ENCODE data around the gene CCT7.

DNA sequence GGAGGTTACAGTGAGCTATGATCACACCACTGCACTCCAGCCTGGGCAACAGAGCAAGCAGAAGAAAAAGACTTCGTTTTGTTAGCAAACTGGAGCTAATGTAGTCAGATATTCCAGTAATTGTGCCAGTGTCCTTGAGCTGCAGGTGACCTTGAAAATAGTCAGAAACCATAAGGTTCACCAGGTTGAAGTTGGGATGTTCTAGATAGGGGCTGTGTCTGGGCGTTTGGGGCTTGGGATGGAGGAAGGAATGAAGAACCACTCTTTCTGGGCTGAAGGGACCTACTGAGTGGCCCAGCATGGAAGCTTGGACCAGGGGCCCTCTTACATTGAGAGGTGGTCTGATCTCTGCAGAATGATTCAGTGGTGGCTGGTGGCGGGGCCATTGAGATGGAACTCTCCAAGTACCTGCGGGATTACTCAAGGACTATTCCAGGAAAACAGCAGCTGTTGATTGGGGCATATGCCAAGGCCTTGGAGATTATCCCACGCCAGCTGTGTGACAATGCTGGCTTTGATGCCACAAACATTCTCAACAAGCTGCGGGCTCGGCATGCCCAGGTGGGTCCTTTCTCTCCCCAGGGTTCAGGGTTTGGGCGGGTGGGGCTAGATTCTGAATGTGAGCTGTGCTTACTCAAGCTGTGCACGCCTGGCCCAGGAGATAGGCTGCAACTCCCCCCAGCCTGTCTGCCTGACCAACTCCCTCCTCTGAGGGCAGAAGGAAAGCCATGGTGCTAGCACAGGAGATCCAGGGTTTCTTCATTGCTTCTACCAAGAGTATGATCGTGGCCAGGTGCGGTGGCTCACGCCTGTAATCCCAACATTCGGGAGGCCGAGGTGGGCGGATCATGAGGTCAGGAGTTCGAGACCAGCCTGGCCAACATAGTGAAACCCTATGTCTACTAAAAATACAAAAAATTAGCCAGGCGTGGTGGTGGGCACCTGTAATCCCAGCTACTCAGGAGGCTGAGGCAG lies 17.1 kb downstream of the CCT7 start:
- TF ChIP-seq, protein P1, sequence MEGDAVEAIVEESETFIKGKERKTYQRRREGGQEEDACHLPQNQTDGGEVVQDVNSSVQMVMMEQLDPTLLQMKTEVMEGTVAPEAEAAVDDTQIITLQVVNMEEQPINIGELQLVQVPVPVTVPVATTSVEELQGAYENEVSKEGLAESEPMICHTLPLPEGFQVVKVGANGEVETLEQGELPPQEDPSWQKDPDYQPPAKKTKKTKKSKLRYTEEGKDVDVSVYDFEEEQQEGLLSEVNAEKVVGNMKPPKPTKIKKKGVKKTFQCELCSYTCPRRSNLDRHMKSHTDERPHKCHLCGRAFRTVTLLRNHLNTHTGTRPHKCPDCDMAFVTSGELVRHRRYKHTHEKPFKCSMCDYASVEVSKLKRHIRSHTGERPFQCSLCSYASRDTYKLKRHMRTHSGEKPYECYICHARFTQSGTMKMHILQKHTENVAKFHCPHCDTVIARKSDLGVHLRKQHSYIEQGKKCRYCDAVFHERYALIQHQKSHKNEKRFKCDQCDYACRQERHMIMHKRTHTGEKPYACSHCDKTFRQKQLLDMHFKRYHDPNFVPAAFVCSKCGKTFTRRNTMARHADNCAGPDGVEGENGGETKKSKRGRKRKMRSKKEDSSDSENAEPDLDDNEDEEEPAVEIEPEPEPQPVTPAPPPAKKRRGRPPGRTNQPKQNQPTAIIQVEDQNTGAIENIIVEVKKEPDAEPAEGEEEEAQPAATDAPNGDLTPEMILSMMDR (IDR thresholded peaks at IDR 0.05; ENCODE audit: poor library complexity), result no peak
- TF ChIP-seq EZH2 (IDR thresholded peaks at IDR 0.05; ENCODE audit: borderline replicate concordance), result no peak

All from hepatocyte (in vitro differentiated cells).